H9 (cell line): Measurements from ENCODE around the gene LZTR1. TPM values are rescaled to one million over a fixed set of nuclear protein-coding genes. Genes with fewer than 3 reads are reported as not detected.

Source experiments
- DNase-seq: peaks from one replicate; pipeline ENCODE4 v3.0.0-alpha.2; 2017
- H2AFZ ChIP-seq: one replicate; pipeline ENCODE4 v1.6.1; 2013; ENCODE audit warnings: mild to moderate bottlenecking, low read length, control low read depth, moderate library complexity
- H2AK5ac ChIP-seq: 2 replicates; pipeline ENCODE4 v1.6.1; 2013; ENCODE audit warnings: low read length, control low read depth, mixed read lengths; ENCODE audit not compliant: insufficient read length
- H2BK120ac ChIP-seq: one replicate; pipeline ENCODE4 v1.6.1; 2013; ENCODE audit warnings: low read depth, mild to moderate bottlenecking, low read length, control low read depth, inconsistent platforms; ENCODE audit not compliant: poor library complexity, severe bottlenecking
- H2BK12ac ChIP-seq: 2 replicates; pipeline ENCODE4 v1.6.1; 2013; ENCODE audit warnings: low read length, control low read depth, mixed read lengths, low read depth; ENCODE audit not compliant: insufficient read length
- H2BK15ac ChIP-seq: 2 replicates; pipeline ENCODE4 v1.6.1; 2013; ENCODE audit warnings: low read depth, low read length, control low read depth
- H2BK20ac ChIP-seq: one replicate; pipeline ENCODE4 v1.6.1; 2013; ENCODE audit warnings: low read depth, mild to moderate bottlenecking, low read length, control low read depth, inconsistent platforms; ENCODE audit not compliant: poor library complexity, severe bottlenecking
- H2BK5ac ChIP-seq: 2 replicates; pipeline ENCODE4 v1.6.1; 2013; ENCODE audit warnings: low read length, control low read depth, mixed read lengths; ENCODE audit not compliant: insufficient read length
- H3K14ac ChIP-seq: 2 replicates; pipeline ENCODE4 v1.6.1; 2013; ENCODE audit warnings: low read length, control low read depth; ENCODE audit not compliant: insufficient read depth
- H3K18ac ChIP-seq: 2 replicates; pipeline ENCODE4 v1.6.1; 2013; ENCODE audit warnings: low read depth, mild to moderate bottlenecking, mixed read lengths, low read length, control low read depth; ENCODE audit not compliant: insufficient read length
- H3K23ac ChIP-seq: 2 replicates; pipeline ENCODE4 v1.6.1; 2013; ENCODE audit warnings: low read length, control low read depth, mixed read lengths, low read depth; ENCODE audit not compliant: insufficient read length
- H3K23me2 ChIP-seq: 2 replicates; pipeline ENCODE4 v1.6.1; 2013; ENCODE audit warnings: low read depth, mild to moderate bottlenecking, mixed read lengths, low read length, control low read depth; ENCODE audit not compliant: insufficient read length, poor library complexity, severe bottlenecking
- H3K27ac ChIP-seq: 2 replicates; pipeline ENCODE4 v1.5.1; 2013; ENCODE audit warnings: low read length, control low read depth, mixed read lengths, low read depth; ENCODE audit not compliant: insufficient read length
- H3K27me3 ChIP-seq: 2 replicates; pipeline ENCODE4 v1.6.1; 2013; ENCODE audit warnings: low read length, control low read depth, inconsistent platforms; ENCODE audit not compliant: insufficient read depth
- H3K4ac ChIP-seq: 2 replicates; pipeline ENCODE4 v1.6.1; 2013; ENCODE audit warnings: low read depth, mild to moderate bottlenecking, control low read depth, inconsistent platforms, low read length, moderate library complexity
- H3K4me1 ChIP-seq: 2 replicates; pipeline ENCODE4 v1.6.1; 2013; ENCODE audit warnings: low read length, control low read depth, inconsistent platforms; ENCODE audit not compliant: insufficient read depth
- H3K4me2 ChIP-seq: 2 replicates; pipeline ENCODE4 v1.6.1; 2013; ENCODE audit warnings: low read length, control low read depth, mixed read lengths; ENCODE audit not compliant: insufficient read length, insufficient read depth
- H3K56ac ChIP-seq: 2 replicates; pipeline ENCODE4 v1.6.1; 2013; ENCODE audit warnings: low read depth, mild to moderate bottlenecking, mixed read lengths, low read length, control low read depth; ENCODE audit not compliant: insufficient read length
- H3K79me1 ChIP-seq: 2 replicates; pipeline ENCODE4 v1.6.1; 2013; ENCODE audit warnings: low read depth, mild to moderate bottlenecking, moderate library complexity, low read length, control low read depth, inconsistent platforms; ENCODE audit not compliant: insufficient read depth, poor library complexity, severe bottlenecking
- H3K79me2 ChIP-seq: 2 replicates; pipeline ENCODE4 v1.6.1; 2013; ENCODE audit warnings: low read length, control low read depth, inconsistent platforms; ENCODE audit not compliant: insufficient read depth
- H3K9ac ChIP-seq: 2 replicates; pipeline ENCODE4 v1.6.1; 2013; ENCODE audit warnings: low read length, control low read depth, mixed read lengths; ENCODE audit not compliant: insufficient read length; ENCODE audit errors: extremely low read depth
- H3K9me3 ChIP-seq: one replicate; pipeline ENCODE4 v1.6.1; 2013; ENCODE audit warnings: low read depth, low read length, inconsistent platforms; ENCODE audit not compliant: control insufficient read depth
- H3T11ph ChIP-seq: one replicate; pipeline ENCODE4 v1.6.1; 2013; ENCODE audit warnings: mild to moderate bottlenecking, low read length, control low read depth, inconsistent platforms
- H4K20me1 ChIP-seq: one replicate; pipeline ENCODE4 v1.6.1; 2013; ENCODE audit not compliant: control insufficient read depth, insufficient read length, insufficient read depth
- H4K5ac ChIP-seq: 2 replicates; pipeline ENCODE4 v1.6.1; 2013; ENCODE audit warnings: low read depth, mild to moderate bottlenecking, mixed read lengths, low read length, control low read depth; ENCODE audit not compliant: insufficient read length
- H4K8ac ChIP-seq: replicated peaks from 2 replicates; pipeline ENCODE4 v1.6.1; 2013; ENCODE audit warnings: low read length, control low read depth, mixed read lengths, low read depth; ENCODE audit not compliant: insufficient read length
- H4K91ac ChIP-seq: 2 replicates; pipeline ENCODE4 v1.6.1; 2013; ENCODE audit warnings: low read depth, mild to moderate bottlenecking, moderate library complexity, mixed read lengths, low read length, control low read depth; ENCODE audit not compliant: insufficient read length
- H3K27ac Mint-ChIP-seq, 3 experiments: 2 replicates in 2 of 3; 3 replicates in 1 of 3; pipeline ENCODE4 v1.8.0; 2020 to 2021; ENCODE audit warnings: mixed read lengths in 3 of 3, mild to moderate bottlenecking in 1 of 3, moderate library complexity in 1 of 3
- H3K27me3 Mint-ChIP-seq: 2 replicates; pipeline ENCODE4 v1.8.0; 2021; ENCODE audit warnings: low read depth, mild to moderate bottlenecking, moderate library complexity, mixed read lengths
- H3K36me3 Mint-ChIP-seq, 3 experiments: 2 replicates in 2 of 3; 3 replicates in 1 of 3; pipeline ENCODE4 v1.8.0; 2020 to 2021; ENCODE audit warnings: low read depth in 3 of 3, mixed read lengths in 3 of 3; ENCODE audit not compliant: insufficient read depth in 1 of 3
- H3K4me1 Mint-ChIP-seq, 2 experiments: 2 replicates each; pipeline ENCODE4 v1.8.0; 2020; ENCODE audit warnings: mixed read lengths in 2 of 2
- H3K4me3 Mint-ChIP-seq, 2 experiments: 2 replicates in 1 of 2; 3 replicates in 1 of 2; pipeline ENCODE4 v1.8.0; 2020 to 2021; ENCODE audit warnings: mild to moderate bottlenecking in 2 of 2, mixed read lengths in 2 of 2, moderate library complexity in 1 of 2
- H3K9me3 Mint-ChIP-seq, 2 experiments: 2 replicates in 1 of 2; 3 replicates in 1 of 2; pipeline ENCODE4 v1.8.0; 2020; ENCODE audit warnings: mild to moderate bottlenecking in 2 of 2, mixed read lengths in 2 of 2, moderate library complexity in 1 of 2
- CTCF ChIP-seq: fragments of 200-600 bp; sonication (generic); conservative IDR thresholded peaks from 3 replicates; pipeline ENCODE4 v1.8.0; 2021; ENCODE audit warnings: antibody characterized with exemption, mild to moderate bottlenecking
- whole genome bisulfite sequencing: extraction: QIAGEN DNeasy Blood & Tissue Kit; methylation state at CpG from one replicate; pipeline ENCODE4 v1.1.7; 2013; ENCODE audit warnings: missing lambda C conversion rate, low lambda C conversion rate, mixed read lengths; ENCODE audit not compliant: insufficient read length; ENCODE audit errors: extremely low coverage; 5-methylcytosine and 5-hydroxymethylcytosine counted together
- total RNA-seq: library from RNA; stranded (reverse); gene quantifications from 2 replicates; pipeline ENCODE4 v1.2.1, GENCODE V29; 2021

Gene LZTR1
- total RNA-seq, 1 experiment from 2014 or later: 47.0 TPM

GRCh38 chr22:21029486-21030025 is 47.5 kb downstream of the LZTR1 start:
- no peak for TF ChIP-seq CTCF
- H3K4me1 Mint-ChIP-seq: peaks cover 10 to 24% of the 10 kb centered on the region in 2 experiments
- H2BK15ac ChIP-seq: no peak overlapping the region
- no peak overlapping the region for H2AK5ac ChIP-seq
- no peak overlapping the region for H3K18ac ChIP-seq
- no peak overlapping the region for H3K23ac ChIP-seq
- H3K4me1 ChIP-seq: no peaks in the 10 kb centered on the region; the same call in 1 of the 2 replicates
- H3T11ph ChIP-seq: no peak overlapping the region
- peaks cover 43% of the 10 kb centered on the region for H3K27me3 Mint-ChIP-seq
- no peak overlapping the region for H4K91ac ChIP-seq
- no peaks in the 10 kb centered on the region for H3K79me1 ChIP-seq
- no peak overlapping the region for H3K4ac ChIP-seq
- H2BK12ac ChIP-seq: no peak overlapping the region
- no peak overlapping the region for H4K8ac ChIP-seq
- DNase-seq: peak; percentile 24
- H4K20me1 ChIP-seq: no peaks in the 10 kb centered on the region
- no peak overlapping the region for H2BK5ac ChIP-seq
- H3K79me2 ChIP-seq: no peaks in the 10 kb centered on the region
- no peaks in the 10 kb centered on the region for H3K23me2 ChIP-seq
- no peak overlapping the region for H3K56ac ChIP-seq
- no peak overlapping the region for H2BK20ac ChIP-seq
- H2BK120ac ChIP-seq: no peak overlapping the region
- H3K27ac Mint-ChIP-seq: no peak overlapping the region; a peak in 2 of 7 replicates
- peaks cover 3% of the 10 kb centered on the region; the same call in 1 of the 2 replicates for H3K27me3 ChIP-seq
- no CpG with 5 or more reads among the region's 12 CpGs for WGBS
- H3K14ac ChIP-seq: no peak overlapping the region
- no peaks in the 10 kb centered on the region for H3K9me3 Mint-ChIP-seq
- no peak overlapping the region for H4K5ac ChIP-seq
- H3K4me3 Mint-ChIP-seq: no peak overlapping the region
- H3K36me3 Mint-ChIP-seq: no peaks in the 10 kb centered on the region
- H2AFZ ChIP-seq: no peak overlapping the region
- H3K9ac ChIP-seq: no peak overlapping the region
- no peaks in the 10 kb centered on the region for H3K9me3 ChIP-seq
- no peak overlapping the region for H3K4me2 ChIP-seq
- no peak overlapping the region for H3K27ac ChIP-seq
